ENCODE results near the gene PUM1. TPM values are rescaled to one million over a fixed set of nuclear protein-coding genes. Genes with fewer than 3 reads are reported as not detected.

The PUM1 gene
- total RNA-seq, 1 experiment from 2014 or later: 109 TPM

DNA sequence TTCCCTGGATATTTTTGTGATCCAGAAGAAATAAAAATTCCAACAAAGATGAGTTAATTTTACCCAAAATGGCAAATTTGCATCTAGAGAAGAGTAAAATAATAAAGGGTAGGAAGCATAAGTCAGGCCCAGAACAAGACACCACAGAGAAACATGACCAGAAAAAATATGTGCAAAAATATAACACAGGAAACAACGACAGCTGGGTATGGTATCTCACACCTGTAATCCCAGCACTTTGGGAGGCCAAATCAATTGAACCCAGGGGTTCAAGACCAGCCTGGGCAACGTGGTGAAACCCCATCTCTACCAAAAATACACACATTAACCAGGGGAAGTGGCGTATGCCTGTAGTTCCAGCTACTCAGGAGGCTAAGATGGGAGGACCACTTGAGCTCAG lies 117.2 kb downstream of the PUM1 start:
- Histone ChIP-seq H3K27ac (ENCODE audit: low read length) (no peak overlapping the region), H3K4me1 (ENCODE audit: control insufficient read depth, insufficient read depth, low read length) (no peaks in the 10 kb centered on the region), H3K9me3 (ENCODE audit: control insufficient read depth, insufficient read depth, low read depth, low read length) (no peaks in the 10 kb centered on the region), H3K36me3 (ENCODE audit: control insufficient read depth, insufficient read depth, low read length) (peaks cover 48% of the 10 kb centered on the region), H3K4me3 (ENCODE audit: low read depth in 2 of 2, low read length in 2 of 2) (no peak overlapping the region), H3K27me3 (ENCODE audit: control insufficient read depth, insufficient read depth, low read length) (no peaks in the 10 kb centered on the region)
- ChIA-PET CTCF (no interaction called here), POLR2A (no interaction called here)
- ATAC-seq (no peak), DNase-seq (ENCODE audit: low read depth, low spot score) (no peak)
- in situ Hi-C loops (cut with HindIII; ENCODE audit: low pct_unique_long_range_greater_than_20kb, low sequenced_read_pairs): no loop called here
- intact Hi-C loops (cut with micrococcal nuclease; ENCODE audit: unreplicated experiment): no loop called here
- BruUV-seq (replicated peaks): no TSS peak
- TF ChIP-seq POLR2AphosphoS5 (IDR thresholded peaks at IDR 0.05; ENCODE audit: low read depth, low read length) (no peak), TCF7L2 (IDR thresholded peaks at IDR 0.05; ENCODE audit: low read depth, low read length) (no peak), SIN3A (IDR thresholded peaks at IDR 0.05; ENCODE audit: borderline replicate concordance, insufficient read depth, low read depth, low read length) (no peak)
- TF ChIP-seq, protein P1, sequence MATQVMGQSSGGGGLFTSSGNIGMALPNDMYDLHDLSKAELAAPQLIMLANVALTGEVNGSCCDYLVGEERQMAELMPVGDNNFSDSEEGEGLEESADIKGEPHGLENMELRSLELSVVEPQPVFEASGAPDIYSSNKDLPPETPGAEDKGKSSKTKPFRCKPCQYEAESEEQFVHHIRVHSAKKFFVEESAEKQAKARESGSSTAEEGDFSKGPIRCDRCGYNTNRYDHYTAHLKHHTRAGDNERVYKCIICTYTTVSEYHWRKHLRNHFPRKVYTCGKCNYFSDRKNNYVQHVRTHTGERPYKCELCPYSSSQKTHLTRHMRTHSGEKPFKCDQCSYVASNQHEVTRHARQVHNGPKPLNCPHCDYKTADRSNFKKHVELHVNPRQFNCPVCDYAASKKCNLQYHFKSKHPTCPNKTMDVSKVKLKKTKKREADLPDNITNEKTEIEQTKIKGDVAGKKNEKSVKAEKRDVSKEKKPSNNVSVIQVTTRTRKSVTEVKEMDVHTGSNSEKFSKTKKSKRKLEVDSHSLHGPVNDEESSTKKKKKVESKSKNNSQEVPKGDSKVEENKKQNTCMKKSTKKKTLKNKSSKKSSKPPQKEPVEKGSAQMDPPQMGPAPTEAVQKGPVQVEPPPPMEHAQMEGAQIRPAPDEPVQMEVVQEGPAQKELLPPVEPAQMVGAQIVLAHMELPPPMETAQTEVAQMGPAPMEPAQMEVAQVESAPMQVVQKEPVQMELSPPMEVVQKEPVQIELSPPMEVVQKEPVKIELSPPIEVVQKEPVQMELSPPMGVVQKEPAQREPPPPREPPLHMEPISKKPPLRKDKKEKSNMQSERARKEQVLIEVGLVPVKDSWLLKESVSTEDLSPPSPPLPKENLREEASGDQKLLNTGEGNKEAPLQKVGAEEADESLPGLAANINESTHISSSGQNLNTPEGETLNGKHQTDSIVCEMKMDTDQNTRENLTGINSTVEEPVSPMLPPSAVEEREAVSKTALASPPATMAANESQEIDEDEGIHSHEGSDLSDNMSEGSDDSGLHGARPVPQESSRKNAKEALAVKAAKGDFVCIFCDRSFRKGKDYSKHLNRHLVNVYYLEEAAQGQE (IDR thresholded peaks at IDR 0.05; ENCODE audit: insufficient read depth in 1 of 2, low read depth in 2 of 2, low read length in 1 of 2): no peak
- TF ChIP-seq, protein P2, sequence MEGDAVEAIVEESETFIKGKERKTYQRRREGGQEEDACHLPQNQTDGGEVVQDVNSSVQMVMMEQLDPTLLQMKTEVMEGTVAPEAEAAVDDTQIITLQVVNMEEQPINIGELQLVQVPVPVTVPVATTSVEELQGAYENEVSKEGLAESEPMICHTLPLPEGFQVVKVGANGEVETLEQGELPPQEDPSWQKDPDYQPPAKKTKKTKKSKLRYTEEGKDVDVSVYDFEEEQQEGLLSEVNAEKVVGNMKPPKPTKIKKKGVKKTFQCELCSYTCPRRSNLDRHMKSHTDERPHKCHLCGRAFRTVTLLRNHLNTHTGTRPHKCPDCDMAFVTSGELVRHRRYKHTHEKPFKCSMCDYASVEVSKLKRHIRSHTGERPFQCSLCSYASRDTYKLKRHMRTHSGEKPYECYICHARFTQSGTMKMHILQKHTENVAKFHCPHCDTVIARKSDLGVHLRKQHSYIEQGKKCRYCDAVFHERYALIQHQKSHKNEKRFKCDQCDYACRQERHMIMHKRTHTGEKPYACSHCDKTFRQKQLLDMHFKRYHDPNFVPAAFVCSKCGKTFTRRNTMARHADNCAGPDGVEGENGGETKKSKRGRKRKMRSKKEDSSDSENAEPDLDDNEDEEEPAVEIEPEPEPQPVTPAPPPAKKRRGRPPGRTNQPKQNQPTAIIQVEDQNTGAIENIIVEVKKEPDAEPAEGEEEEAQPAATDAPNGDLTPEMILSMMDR (IDR thresholded peaks at IDR 0.05): no peak

DNA sequence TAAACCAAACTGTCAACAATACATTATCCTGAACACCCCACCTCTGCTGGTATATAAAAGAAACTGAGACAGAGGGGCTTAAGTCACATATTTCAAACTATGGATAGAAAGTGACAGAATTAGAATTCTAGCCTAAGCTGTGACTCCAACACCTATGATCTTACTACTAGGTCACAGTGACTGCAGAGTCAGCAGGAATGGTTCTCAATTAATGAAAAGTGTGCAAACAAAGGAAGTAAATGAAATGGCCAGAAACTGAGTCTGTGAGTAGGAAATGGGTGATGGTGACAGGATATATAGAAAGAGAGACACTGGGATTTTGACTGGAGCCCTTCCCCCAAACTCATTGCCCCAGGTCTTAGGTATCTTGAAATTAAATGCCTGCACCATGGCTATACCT lies 118.3 kb downstream of the PUM1 start:
- H3K4me3 ChIP-seq (ENCODE audit: low read depth in 2 of 2, low read length in 2 of 2): no peak overlapping the region
- no peaks in the 10 kb centered on the region for H3K27me3 ChIP-seq (ENCODE audit: control insufficient read depth, insufficient read depth, low read length)
- no peaks in the 10 kb centered on the region for H3K4me1 ChIP-seq (ENCODE audit: control insufficient read depth, insufficient read depth, low read length)
- in situ Hi-C loops (cut with HindIII; ENCODE audit: low pct_unique_long_range_greater_than_20kb, low sequenced_read_pairs) (no loop called here), intact Hi-C loops (cut with micrococcal nuclease; ENCODE audit: unreplicated experiment) (no loop called here)
- no peak for ATAC-seq
- POLR2A ChIA-PET: no interaction called here
- BruUV-seq (replicated peaks): no TSS peak
- no peaks in the 10 kb centered on the region for H3K9me3 ChIP-seq (ENCODE audit: control insufficient read depth, insufficient read depth, low read depth, low read length)
- CTCF ChIA-PET: no interaction called here
- H3K27ac ChIP-seq (ENCODE audit: low read length): no peak overlapping the region
- peaks cover 44% of the 10 kb centered on the region for H3K36me3 ChIP-seq (ENCODE audit: control insufficient read depth, insufficient read depth, low read length)
- DNase-seq (ENCODE audit: low read depth, low spot score): no peak
- TF ChIP-seq, protein P2 (IDR thresholded peaks at IDR 0.05): no peak
- TF ChIP-seq SIN3A (IDR thresholded peaks at IDR 0.05; ENCODE audit: borderline replicate concordance, insufficient read depth, low read depth, low read length): no peak
- TF ChIP-seq, protein P1 (IDR thresholded peaks at IDR 0.05; ENCODE audit: insufficient read depth in 1 of 2, low read depth in 2 of 2, low read length in 1 of 2): no peak
- no peak for TF ChIP-seq TCF7L2 (IDR thresholded peaks at IDR 0.05; ENCODE audit: low read depth, low read length)

All from Panc1 (cell line).